Measurements from ENCODE around the gene ACTR3C.
A peak's percentile ranks its signal among the peaks of the same experiment; 100 is the strongest.
"Not testable (repeated sequence)": the region's sequence is repeated elsewhere in the genome, so short reads cannot be mapped to it uniquely, and the experiment has no call there.

ACTR3C gene

DNA sequence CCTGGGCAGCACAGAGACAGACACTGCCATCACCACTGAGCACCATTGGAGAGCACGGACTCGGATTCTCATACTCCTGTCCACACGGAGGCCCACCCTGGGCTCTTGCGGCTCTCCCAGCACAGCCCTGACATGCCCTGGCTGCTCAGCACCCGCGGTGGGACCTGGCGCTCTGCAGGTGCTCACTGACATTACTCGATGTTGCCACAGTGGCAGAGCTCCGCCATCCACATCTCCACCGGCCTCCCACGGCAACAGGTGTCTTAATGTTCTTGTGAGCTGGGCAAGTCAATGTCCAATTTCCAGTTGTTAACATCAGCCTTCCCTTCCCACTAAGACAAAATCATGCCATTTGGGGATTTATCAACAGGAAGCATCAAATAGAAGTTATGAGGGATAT lies 45.0 kb downstream of the ACTR3C start:
- not testable (repeated sequence) for DNase-seq

GRCh38 chr7:150276132-150276695 lies 47.1 kb downstream of the ACTR3C start:
- peak in 1 of 2 experiments; percentile 18 for DNase-seq

- not testable (repeated sequence) for DNase-seq
Measured at GRCh38 chr7:150271898-150272297, 51.4 kb downstream of the ACTR3C start.

DNA sequence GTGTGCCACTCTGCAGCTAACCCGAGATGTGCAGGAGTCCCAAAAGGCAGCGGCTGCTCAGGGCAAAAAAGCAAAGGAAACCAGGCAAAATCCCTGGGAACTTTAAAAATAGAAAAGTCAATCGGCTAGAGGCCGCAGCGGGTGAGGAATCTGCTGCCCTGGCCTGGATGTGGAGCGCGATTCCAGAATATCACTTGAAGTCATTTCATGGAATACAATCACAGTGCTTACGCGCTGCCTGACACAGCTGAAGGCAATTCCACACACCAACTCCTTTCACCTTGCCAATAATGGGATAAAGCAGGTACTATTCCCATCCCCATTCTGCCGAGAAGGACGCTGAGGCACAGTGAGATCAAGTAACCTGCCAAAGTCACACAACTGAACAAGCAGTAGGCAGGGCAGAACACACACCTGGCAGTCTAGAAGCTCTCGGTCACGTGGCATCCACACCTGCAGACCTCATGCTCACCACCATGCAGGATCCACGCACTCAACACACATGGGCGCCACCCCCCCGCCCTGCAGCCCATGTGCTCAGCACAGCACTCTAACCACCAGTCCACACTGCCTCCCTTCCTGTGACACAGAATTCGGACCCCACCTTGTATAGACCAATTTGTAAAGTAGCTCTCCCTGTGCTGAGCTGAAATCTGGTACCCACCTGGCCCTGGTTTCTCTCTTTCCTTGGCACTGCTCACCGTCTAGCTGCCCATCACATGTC lies 53.1 kb downstream of the ACTR3C start:
- DNase-seq = not testable (repeated sequence)

DNA sequence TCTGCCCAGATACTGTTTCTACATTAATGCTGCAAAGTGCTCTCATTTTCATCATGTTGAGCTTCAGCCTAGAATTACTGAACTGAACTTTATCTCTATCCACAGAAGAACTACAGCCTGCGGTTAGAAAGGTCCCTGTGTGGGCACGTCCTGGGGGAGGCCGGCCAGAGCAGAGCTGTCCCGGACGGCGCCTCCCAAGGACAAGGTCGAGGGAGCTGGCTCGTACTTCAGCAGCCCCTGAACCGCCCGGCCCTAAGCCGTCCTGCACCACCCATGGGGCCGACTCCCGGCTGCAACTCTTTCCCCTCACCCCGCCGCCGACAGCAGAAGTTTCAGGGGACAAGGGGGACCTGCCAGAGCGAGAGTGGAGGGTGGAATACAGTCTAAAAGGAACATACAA lies 54.5 kb downstream of the ACTR3C start:
- not testable (repeated sequence) for DNase-seq

- not testable (repeated sequence) for DNase-seq
Measured at GRCh38 chr7:150268287-150268686, 55.1 kb downstream of the ACTR3C start.

DNA sequence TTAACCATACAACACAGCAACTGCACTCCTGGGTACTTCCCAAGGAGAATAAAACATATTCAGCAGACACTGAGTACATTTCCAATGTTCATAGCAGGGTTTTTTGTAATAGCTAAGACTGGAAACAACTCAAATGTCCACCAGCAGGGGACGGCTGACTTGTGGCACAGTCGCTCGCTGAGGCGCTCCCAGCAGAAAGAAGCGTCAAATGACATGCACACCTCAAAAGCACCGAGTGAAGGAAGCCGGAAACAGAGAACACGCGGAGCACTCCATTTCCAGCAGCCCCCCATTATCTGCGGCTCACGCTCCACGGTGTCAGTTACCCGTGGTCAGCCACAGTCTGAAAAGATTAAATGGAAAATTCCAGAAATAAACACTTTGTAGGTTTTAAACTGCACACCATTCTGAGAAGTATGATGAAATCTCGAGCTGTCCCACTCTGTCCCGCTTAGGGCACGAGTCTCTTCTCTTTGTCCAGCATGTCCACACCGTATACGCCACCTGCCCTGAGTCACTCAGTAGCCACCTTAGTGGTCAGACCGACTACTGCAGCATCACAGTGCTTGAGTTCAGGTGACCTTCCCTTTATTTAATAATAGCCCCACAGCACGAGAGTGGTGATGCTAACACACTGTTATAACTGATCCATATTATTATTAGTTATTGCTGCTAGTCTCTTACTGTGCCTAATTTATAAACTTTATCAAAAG lies 56.2 kb downstream of the ACTR3C start:
- not testable (repeated sequence) for DNase-seq

GRCh38 chr7:150262656-150263055 lies 60.7 kb downstream of the ACTR3C start:
- not testable (repeated sequence) for DNase-seq

- not testable (repeated sequence) for DNase-seq
Measured at GRCh38 chr7:150247745-150248144, 75.6 kb downstream of the ACTR3C start.

GRCh38 chr7:150245208-150245607 lies 78.1 kb downstream of the ACTR3C start:
- not testable (repeated sequence) for DNase-seq

- DNase-seq = not testable (repeated sequence)
Measured at GRCh38 chr7:150242935-150243334, 80.4 kb downstream of the ACTR3C start.

- DNase-seq = not testable (repeated sequence)
Measured at GRCh38 chr7:150225444-150225843, 97.9 kb downstream of the ACTR3C start.

DNA sequence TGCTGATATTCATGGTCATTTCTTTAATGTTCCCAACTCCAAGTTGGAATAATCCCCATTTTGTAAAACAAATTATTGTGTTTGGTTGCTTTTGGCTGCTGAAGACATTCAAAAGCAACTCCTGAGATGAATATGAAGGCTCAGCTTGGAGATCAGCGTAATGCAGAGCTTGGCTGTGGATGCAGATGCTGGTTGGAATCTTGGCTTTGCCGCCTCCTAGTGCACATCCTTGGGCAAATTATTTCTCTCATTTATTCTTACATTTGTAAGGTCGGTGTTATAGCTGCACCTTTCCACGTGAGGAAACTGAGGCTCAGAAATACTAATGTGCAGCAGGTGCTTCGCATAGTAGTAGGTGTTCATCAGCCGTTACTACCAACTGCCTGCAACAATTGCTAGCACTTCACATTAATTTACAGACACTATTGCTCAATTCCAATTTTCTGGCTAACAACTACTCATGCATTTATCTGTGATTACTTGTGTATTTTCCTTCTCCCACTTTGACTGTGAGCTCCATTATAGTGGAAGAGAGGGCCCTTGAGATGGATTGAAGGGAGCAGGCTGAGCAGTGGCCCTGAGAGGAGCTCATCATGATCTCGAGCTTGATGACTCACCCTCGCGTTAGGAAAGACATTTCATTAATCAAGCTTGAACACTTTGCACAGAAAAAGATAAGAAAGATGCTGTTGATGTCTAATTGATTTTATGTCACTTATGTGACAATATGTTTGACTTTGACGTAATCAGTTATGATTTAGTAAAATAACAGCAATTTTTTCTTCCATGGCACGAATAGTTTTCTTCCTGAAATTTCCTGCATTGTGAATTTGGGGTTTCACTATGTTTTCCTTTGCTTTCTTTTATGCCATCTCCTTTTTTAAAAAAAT lies 101.0 kb downstream of the ACTR3C start:
- DNase-seq = not testable (repeated sequence)

GRCh38 chr7:150220673-150221181 lies 102.6 kb downstream of the ACTR3C start:
- not testable (repeated sequence) for DNase-seq

DNA sequence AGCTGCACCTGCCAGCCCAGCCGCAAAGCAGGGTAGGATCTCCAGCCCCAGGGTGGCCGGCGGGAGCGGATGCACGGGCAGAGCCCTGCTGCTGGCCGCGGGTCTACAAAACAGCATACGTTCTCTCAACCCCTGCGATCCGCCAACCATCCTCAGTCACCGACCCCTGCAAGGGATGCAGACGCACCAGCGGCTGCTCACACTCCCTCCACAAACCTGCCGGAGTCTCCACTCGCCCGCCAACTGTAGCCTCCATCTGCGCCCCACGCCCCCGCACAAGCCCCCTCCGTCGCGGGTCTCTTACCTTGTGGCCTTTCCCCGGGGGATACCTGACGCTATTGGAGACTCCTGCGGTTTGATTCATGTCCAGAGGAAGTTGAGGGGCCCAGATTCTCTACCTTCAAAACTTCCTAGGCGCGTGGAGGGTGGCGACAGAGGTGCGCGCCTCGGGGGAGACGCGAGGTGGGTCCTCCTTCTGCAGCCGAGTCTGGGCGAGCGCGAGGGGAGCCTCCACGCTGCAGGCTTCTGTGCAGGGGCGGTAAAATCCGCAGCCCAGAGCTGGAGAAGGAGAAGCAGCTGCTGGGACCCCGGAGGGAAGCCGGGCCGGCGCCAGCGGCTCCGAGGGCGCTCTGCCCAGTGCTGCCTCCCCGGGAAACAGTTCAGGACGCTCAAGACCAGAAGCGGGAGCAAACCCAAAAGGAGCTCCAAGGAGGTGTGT lies 103.2 kb downstream of the ACTR3C start:
- DNase-seq = not testable (repeated sequence)

DNA sequence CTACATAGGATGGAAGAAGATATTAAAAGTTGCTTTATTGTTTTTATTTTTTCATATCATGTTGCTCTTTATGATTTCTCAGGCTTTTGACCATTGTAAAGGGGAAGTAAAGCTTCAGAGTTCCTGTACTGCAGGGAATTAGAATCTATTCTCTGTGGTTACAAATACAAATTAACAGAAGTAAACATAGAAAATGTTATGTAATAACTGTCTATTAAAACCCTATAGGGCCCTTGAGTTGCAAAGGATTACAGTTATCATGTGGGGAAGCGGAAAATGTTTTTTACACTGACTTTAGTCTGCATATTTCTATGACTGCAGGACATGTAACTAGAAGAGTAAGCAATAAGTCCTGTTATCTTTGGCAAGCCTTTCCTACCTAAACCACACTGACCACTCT lies 116.5 kb downstream of the ACTR3C start:
- DNase-seq = not testable (repeated sequence)

- DNase-seq = not testable (repeated sequence)
Measured at GRCh38 chr7:150205866-150206265, 117.5 kb downstream of the ACTR3C start.

DNA sequence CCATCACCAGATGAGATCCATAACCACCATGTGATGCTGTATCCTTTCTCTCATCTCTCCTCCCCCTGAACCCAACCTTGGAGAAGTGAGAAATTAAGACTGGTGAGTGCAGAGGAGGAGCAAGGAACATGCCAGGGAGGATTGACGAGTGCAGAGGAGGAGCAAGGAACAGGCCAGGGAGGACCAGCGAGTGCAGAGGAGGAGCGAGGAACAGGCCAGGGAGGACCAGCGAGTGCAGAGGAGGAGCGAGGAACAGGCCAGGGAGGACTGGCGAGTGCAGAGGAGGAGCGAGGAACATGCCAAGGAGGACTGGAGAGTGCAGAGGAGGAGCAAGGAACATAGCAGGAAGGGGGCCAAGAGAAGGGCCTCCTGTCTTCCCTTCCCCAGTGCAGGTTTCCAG lies 118.8 kb downstream of the ACTR3C start:
- not testable (repeated sequence) for DNase-seq

DNA sequence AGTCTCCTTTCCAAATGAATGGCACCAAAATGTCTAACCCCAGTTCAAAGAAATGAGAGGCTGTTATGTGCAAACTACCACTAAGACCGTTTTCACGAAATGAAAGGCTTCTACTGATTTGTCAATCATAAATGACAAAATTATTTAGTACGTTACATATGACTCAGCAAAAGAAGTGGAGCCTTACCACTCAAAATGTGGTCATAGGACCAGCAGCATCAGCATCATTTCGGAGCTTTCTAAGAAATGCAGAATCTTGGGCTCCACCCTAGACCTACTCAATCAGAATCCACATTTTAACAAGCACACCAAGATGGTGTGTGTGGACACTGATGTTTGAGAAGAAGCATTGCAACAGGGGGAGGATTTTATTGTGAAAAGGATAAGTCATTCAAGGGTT lies 120.5 kb downstream of the ACTR3C start:
- DNase-seq = not testable (repeated sequence)

All from SW 1271 (cell line).